ENCODE measurements around the gene CNOT3. TPM values are rescaled to one million over a fixed set of nuclear protein-coding genes. Genes with fewer than 3 reads are reported as not detected.

CNOT3 gene
- total RNA-seq, 1 experiment from 2014 or later = 91.2 TPM

- Histone ChIP-seq H4K5ac (ENCODE audit: insufficient read length, low read depth, low read length) (no peak overlapping the region), H3K9me3 (ENCODE audit: control insufficient read depth, low read depth, low read length) (no peaks in the 10 kb centered on the region), H3K18ac (ENCODE audit: insufficient read length, low read depth, low read length) (no peak overlapping the region), H3T11ph (ENCODE audit: low read length) (no peak overlapping the region), H3K14ac (ENCODE audit: insufficient read depth, low read length) (no peak overlapping the region), H2AK5ac (ENCODE audit: insufficient read length, low read length) (no peak overlapping the region), H3K9ac (ENCODE audit: extremely low read depth, insufficient read length, low read length) (no peak overlapping the region), H2BK15ac (ENCODE audit: low read depth, low read length) (no peak overlapping the region), H3K23ac (ENCODE audit: insufficient read length, low read depth, low read length) (no peak overlapping the region), H2BK20ac (ENCODE audit: low read depth, low read length, poor library complexity, severe bottlenecking) (no peak overlapping the region), H3K79me1 (ENCODE audit: insufficient read depth, low read depth, low read length, poor library complexity, severe bottlenecking) (no peaks in the 10 kb centered on the region), H4K8ac (replicated peaks; ENCODE audit: insufficient read length, low read depth, low read length) (no peak overlapping the region), H4K20me1 (ENCODE audit: control insufficient read depth, insufficient read depth, insufficient read length) (no peaks in the 10 kb centered on the region), H3K4me2 (ENCODE audit: insufficient read depth, insufficient read length, low read length) (no peak overlapping the region), H3K27ac (ENCODE audit: insufficient read length, low read depth, low read length) (no peak overlapping the region), H3K79me2 (ENCODE audit: insufficient read depth, low read length) (no peaks in the 10 kb centered on the region; the same call in 1 of the 2 replicates), H3K56ac (ENCODE audit: insufficient read length, low read depth, low read length) (no peak overlapping the region), H2BK5ac (ENCODE audit: insufficient read length, low read length) (no peak overlapping the region), H2BK12ac (ENCODE audit: insufficient read length, low read depth, low read length) (no peak overlapping the region), H3K4me1 (ENCODE audit: insufficient read depth, low read length) (no peaks in the 10 kb centered on the region), H2AFZ (ENCODE audit: low read length) (no peak overlapping the region), H2BK120ac (ENCODE audit: low read depth, low read length, poor library complexity, severe bottlenecking) (no peak overlapping the region), H3K4ac (ENCODE audit: low read depth, low read length) (no peak overlapping the region), H3K23me2 (ENCODE audit: insufficient read length, low read depth, low read length, poor library complexity, severe bottlenecking) (peaks cover 3% of the 10 kb centered on the region), H4K91ac (ENCODE audit: insufficient read length, low read depth, low read length) (no peak overlapping the region), H3K27me3 (ENCODE audit: insufficient read depth, low read length) (no peaks in the 10 kb centered on the region)
- WGBS (ENCODE audit: extremely low coverage, insufficient read length, low lambda C conversion rate) = no CpG with 5 or more reads among the region's 18 CpGs
- Mint-ChIP-seq H3K36me3 (ENCODE audit: insufficient read depth in 1 of 3, low read depth in 3 of 3) (peaks cover 41 to 75% (median 74%) of the 10 kb centered on the region in 3 experiments), H3K27ac (peak overlapping the region in 1 of 3 experiments; percentile 73; a peak in 2 of 7 replicates), H3K9me3 (no peaks in the 10 kb centered on the region; a peak in 1 of 5 replicates), H3K27me3 (ENCODE audit: low read depth) (peaks cover 2% of the 10 kb centered on the region; the same call in 1 of the 2 replicates), H3K4me3 (peak overlapping the region in 1 of 2 experiments; percentile 7; a peak in 1 of 5 replicates), H3K4me1 (peaks cover 4 to 5% of the 10 kb centered on the region in 2 experiments; a peak in 3 of 4 replicates)
- no peak for DNase-seq
- TF ChIP-seq CTCF (conservative IDR thresholded peaks at IDR 0.05) = no peak
These were observed 17.2 kb downstream of the CNOT3 start for GRCh38 chr19:54154603-54155345.

Measured in H9 (cell line).